CD4-positive, alpha-beta T cell treated with Interleukin-6 for 4 hours (primary cell): Measurements from ENCODE around the gene HOXC9.

ENCODE experiments used
- DNase-seq: peaks from one replicate; pipeline ENCODE4 v3.0.0-alpha.2; 2020; ENCODE audit warnings: mixed read lengths

HOXC9 gene

GRCh38 chr12:53963434-53964314 is 36.3 kb upstream of the HOXC9 start:
- DNase-seq, result no peak

- DNase-seq, result no peak
Observed at GRCh38 chr12:53964315-53964713, 35.6 kb upstream of the HOXC9 start.

GRCh38 chr12:53965281-53966084 is 34.5 kb upstream of the HOXC9 start:
- DNase-seq, result no peak

GRCh38 chr12:53966085-53966384 is 33.9 kb upstream of the HOXC9 start:
- DNase-seq, result no peak

GRCh38 chr12:53966385-53967133 is 33.4 kb upstream of the HOXC9 start:
- no peak for DNase-seq

GRCh38 chr12:53967421-53967925 is 32.5 kb upstream of the HOXC9 start:
- DNase-seq, result no peak

GRCh38 chr12:53968214-53969127 is 31.5 kb upstream of the HOXC9 start:
- DNase-seq, result no peak

GRCh38 chr12:53969588-53970259 is 30.2 kb upstream of the HOXC9 start:
- no peak for DNase-seq

- DNase-seq, result no peak
Observed at GRCh38 chr12:53970451-53970850, 29.5 kb upstream of the HOXC9 start.

- no peak for DNase-seq
Observed at GRCh38 chr12:53971129-53971528, 28.8 kb upstream of the HOXC9 start.

- DNase-seq, result no peak
Observed at GRCh38 chr12:53971686-53972085, 28.3 kb upstream of the HOXC9 start.

- DNase-seq, result no peak
Observed at GRCh38 chr12:53972152-53972702, 27.7 kb upstream of the HOXC9 start.

GRCh38 chr12:53972722-53973235 is 27.2 kb upstream of the HOXC9 start, which contains the start of gene HOXC11:
Gene HOXC11 (plus strand): TSS chr12:53973126. CDS start chr12:53973242, 116 bp downstream.
- DNase-seq, result no peak

GRCh38 chr12:53973236-53974042 is 26.5 kb upstream of the HOXC9 start:
- DNase-seq, result no peak

- peak; percentile 44 for DNase-seq
Observed at GRCh38 chr12:53974084-53975063, 25.6 kb upstream of the HOXC9 start, which contains the start of gene HOTAIR. Gene HOTAIR (minus strand): TSS chr12:53974954.

- DNase-seq, result no peak
Observed at GRCh38 chr12:53975064-53975471, 24.9 kb upstream of the HOXC9 start.

GRCh38 chr12:53975479-53976152 is 24.3 kb upstream of the HOXC9 start:
- no peak for DNase-seq
